Glomerular endothelial cell (primary cell): ENCODE measurements around the gene POLH. TPM values are rescaled to one million over a fixed set of nuclear protein-coding genes. Genes with fewer than 3 reads are reported as not detected.
"Not testable (repeated sequence)": the region's sequence is repeated elsewhere in the genome, so short reads cannot be mapped to it uniquely, and the experiment has no call there.

Source experiments
- DNase-seq: peaks from one replicate; pipeline ENCODE4 v3.0.0-alpha.2; 2011; ENCODE audit warnings: low read depth, low spot score; ENCODE audit errors: extremely low read depth
- total RNA-seq: library from RNA; depleted of rRNA; stranded (reverse); fragments of >200 nt; gene quantifications from 2 replicates; pipeline ENCODE4 v1.2.3, GENCODE V29; 2015

Gene POLH
- total RNA-seq, 1 donor from 2014 or later, result 27.6 TPM

DNA sequence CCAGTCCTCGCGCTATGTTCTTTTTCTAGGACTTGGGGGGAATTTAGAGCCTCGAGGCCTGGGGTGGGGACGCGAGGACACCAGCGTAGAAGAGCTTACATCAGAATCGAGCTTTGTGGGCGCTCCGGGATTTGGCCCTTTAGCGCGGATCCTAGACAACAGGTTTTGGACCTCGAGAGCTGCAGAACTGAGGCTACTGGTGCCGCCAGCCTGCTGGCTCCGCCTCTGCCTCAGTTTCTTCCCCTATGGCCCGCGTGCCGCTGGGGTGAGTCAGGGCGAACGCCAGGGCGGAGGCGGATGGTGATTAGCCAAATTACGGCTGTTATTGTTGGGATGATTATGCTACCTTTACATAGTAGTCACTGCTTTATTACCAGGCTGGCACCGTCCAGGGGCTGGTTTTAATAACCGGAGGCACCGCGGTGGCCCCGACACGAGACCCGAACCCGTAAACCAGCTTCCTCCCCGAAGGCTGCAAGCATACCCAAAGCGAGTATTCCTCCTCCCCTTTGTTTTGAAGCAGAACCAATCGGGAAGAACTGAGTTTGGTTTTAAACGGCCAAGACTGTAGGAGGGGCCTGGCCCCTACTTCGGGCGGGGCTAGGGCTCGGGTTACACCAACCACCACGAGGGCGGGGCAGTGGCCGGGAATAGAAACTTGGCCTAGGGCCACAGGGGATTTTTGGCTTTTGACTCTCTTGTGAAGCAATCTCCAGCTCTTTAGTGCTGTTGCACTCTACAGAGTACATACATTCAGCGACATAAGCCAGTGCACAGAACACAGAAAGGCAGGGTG, 53.7 kb downstream of the POLH start:
- peak; percentile 89 for DNase-seq

DNA sequence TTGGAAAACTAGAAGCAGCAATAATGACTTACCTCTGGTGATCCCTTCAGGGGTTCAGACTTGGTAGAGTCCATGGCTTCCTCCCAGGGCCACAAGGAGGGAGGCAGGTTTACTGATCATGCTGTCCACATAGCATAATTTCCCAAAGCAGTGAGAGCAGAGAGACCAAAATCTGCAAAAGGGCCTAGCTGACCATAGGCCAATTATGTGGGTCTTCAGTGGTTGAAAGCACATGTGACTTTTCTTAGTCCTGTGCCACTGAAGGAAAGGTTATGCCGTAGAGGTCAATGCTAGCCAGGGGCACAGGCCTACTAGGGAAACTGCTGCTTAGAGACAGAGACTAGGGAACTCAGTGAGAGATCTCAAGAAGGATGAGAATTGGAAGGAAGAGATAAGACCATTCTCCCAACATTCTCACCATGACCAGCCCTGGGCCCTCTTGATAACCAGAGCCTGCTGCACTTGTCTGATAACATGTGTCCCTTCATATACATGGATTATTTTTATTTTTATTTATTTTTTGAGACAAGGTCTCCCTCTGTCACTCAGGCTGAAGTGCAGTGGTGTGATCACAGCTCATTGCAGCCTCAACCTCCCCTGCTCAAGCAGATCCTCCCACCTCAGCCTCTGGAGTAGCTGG, 55.1 kb downstream of the POLH start:
- DNase-seq, result no peak

DNA sequence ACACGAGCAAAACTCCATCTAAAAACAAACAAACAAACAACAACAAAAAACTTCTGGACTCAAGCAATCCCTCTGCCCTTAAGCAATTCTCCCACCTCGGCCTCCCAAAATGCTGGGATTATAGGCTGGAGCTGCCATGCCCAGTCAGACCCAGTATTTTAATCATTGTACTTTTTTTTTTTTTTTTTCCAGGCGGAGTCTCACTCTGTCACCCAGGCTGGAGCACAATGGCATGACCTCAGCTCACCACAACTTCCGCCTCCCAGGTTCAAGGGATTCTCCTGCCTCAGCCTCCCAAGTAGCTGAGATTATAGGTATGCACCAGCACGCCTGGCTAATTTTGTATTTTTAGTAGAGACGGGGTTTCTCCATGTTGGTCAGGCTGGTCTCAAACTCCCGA, 57.0 kb downstream of the POLH start:
- not testable (repeated sequence) for DNase-seq

DNA sequence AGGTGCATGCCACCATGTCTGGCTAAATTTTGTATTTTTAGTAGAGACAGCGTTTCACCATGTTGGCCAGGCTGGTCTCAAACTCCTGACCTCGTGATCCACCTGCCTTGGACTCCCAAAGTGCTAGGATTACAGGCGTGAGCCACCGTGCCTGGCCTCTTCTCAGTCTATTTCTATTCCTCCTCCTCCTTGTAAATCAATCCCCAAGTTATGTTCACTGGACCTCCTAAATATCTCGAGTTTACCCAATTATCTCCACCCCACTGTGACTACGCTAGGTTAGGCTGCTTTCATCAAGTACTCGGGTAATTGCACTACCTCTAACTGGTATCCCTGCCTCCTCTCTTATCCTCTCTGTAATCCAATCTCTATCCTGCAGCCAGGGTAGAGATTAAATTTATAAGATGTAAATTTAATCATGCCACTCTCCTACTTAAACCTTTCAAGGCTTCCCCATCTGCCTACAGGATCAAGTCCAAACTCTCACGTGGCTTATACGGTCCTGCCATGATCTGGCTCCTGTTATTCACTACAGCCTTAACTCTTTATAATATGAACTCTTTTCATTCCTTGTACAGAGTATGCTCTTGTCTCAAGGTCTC, 58.8 kb downstream of the POLH start:
- no peak for DNase-seq

DNA sequence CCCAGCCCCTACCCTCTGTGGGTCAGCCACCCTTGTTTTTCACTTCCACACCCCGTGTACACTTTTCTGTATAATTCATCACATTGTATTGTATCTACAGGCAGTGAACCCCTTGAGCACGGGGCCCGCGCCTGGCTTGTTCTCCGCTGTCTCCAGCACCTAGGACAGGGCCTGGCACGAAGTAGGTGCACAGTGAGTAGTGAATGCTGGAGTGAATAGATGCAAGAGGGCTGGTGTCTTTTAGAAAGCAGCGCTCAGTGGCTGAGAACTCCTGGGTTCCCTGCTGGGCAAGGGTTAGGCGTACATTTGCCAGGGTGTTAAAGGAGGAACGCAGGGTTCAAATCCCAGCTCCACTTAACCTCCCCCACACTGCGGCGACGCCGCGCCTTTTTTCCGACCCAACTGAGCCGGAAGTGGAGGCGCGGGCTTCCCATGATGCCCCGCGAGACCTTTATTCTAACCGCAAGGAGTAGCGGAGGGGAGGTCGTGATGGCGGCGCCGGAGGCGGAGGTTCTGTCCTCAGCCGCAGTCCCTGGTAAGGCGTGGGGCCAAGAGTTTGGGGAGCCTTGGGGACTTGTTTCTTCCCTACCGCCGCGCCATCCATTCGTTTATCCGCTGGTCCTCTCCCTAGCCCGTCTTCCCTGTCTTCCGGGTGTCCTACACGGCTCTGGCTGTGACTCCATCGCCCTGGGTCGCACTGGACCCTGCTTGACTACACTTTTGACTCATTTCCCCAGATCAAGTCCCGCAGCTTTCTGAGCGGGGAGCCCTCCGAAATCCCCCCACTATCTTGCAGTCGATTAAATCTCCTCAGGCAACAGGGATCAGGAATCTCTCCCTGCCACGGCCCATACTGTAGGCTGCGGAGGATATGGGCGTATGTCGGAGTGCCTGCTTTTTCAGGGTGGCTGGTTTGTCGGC, 59.7 kb downstream of the POLH start, which contains the start of gene MAD2L1BP:
TSS of gene MAD2L1BP (plus strand) at position 454 of the 921 bp plus-strand sequence. CDS start at position 490, 36 bp downstream.
- DNase-seq, result no peak

DNA sequence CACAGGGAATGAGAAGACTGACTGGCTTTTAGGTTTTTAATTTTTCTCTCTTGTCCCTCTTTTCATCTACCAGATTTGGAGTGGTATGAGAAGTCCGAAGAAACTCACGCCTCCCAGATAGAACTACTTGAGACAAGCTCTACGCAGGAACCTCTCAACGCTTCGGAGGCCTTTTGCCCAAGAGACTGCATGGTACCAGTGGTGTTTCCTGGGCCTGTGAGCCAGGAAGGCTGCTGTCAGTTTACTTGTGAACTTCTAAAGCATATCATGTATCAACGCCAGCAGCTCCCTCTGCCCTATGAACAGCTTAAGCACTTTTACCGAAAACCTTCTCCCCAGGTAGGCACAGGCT, 60.3 kb downstream of the POLH start:
- DNase-seq, result no peak

DNA sequence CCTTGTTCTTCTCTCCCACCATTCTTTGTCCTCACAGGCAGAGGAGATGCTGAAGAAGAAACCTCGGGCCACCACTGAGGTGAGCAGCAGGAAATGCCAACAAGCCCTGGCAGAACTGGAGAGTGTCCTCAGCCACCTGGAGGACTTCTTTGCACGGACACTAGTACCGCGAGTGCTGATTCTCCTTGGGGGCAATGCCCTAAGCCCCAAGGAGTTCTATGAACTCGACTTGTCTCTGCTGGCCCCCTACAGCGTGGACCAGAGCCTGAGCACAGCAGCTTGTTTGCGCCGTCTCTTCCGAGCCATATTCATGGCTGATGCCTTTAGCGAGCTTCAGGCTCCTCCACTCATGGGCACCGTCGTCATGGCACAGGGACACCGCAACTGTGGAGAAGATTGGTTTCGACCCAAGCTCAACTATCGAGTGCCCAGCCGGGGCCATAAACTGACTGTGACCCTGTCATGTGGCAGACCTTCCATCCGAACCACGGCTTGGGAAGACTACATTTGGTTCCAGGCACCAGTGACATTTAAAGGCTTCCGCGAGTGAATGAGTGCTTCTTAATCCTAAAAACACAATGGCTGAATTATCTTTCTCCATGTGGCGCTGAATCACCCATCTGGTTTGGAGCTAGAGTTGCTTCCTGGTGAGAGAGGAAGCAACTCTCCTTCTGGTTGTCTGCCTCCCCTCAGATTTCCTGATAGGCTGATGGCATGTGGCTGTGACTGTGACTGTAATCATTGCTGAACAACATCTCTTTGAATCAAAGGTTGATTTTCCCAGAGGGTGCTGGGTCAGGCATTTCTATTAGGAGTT, 64.2 kb downstream of the POLH start:
- no peak for DNase-seq

DNA sequence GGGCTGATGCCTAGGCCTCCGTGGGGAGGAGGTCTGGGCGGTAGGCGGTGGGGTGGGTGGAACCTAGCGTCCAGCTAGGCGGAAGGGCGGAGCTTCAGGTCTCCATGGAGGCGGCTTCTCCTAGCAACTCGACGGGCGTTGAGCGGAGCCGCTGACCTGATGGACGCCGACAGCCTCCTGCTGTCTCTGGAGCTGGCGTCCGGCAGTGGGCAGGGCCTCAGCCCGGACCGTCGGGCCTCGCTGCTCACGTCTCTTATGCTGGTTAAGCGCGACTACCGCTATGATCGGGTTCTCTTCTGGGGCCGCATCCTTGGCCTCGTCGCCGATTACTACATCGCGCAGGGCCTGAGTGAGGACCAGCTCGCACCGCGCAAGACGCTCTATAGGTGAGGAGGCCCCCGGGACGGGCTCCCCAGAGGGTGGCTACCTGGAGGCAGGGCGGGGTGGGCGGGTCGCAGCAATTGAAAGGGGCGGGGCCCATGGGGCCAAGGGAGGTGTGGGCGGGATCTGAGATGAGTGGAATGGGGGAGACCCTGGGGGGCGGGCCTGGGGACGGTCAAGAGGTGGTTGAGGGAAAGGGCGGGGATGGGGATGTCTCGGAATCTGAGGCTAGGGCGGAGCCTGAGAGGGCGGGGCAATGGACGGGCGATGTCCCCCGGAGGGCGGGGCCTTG, 69.1 kb downstream of the POLH start, which contains the start of gene RSPH9:
TSS of gene RSPH9 (plus strand) at position 97 of the 673 bp plus-strand sequence. CDS start at position 160, 63 bp downstream.
- DNase-seq, result no peak

DNA sequence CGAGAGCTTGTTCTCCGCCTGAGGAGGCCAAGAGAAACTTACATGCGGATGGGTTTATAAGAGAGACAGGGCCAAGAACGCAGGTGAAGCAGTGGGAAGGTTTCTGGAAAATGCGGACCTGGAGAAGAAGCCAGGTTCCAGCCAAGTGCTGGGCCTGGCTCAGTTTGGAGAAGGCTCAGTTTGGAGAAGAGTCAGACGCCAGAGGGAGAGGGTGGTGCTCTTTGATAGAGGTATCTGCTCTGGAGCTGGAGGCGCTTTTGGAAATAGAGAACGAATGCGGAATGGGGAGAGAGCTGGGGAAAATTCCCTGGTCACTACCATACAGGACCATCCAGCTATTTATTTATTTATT, 69.6 kb downstream of the POLH start:
- no peak for DNase-seq

DNA sequence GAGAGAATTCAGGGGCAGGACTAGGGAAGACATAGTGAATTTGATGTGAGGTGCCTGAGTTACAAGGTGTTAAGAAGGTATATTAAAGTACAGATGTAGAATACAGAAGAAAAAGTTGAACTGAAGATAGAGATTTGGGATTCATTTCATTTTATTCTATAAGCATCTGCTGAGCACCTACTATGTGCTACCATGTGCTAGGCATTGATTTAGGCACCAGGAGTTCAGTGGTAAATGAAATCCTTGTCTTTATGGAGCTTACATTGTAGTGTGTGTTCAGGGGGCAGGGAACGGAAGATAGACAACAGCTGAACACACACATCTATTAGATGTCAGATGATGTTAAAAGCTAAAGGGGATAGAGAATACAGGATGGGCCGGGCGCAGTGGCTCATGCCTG, 71.6 kb downstream of the POLH start:
- no peak for DNase-seq

DNA sequence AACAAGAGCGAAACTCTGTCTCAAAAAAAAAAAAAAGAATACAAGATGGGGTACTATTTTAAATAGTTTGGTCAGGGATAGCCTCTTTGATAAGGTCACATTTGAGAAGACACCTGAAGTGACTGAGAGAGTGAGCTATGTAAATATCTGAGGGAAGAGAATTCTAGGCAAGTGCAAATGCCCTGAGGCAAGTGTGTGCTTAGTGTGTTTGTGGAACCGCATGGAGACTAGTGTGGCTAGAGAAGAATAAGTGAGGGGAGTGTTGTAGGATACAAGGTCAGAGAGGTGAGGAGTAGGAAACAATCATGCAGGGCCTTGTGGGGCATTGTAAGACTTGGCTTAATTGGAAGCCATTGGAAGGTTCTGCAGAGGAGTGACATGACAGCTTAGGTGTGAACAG, 72.3 kb downstream of the POLH start:
- no peak for DNase-seq

DNA sequence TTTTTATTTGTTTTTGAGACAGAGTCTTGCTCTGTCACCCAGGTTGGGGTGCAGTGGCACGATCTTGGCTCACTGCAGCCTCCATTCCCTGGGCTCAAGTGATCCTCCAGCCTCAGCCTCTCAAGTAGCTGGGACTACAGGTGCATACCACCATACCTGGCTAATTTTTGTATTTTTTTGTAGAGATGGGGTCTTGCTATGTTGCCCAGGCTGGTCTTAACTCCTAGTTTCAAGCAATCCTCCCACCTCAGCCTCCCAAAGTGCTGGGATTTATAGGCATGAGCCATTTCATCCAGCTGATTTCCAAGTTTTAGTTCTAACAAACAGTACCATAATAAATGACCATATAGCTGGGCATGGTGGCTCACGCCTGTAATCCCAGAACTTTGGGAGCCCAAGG, 76.8 kb downstream of the POLH start:
- DNase-seq, result not testable (repeated sequence)

DNA sequence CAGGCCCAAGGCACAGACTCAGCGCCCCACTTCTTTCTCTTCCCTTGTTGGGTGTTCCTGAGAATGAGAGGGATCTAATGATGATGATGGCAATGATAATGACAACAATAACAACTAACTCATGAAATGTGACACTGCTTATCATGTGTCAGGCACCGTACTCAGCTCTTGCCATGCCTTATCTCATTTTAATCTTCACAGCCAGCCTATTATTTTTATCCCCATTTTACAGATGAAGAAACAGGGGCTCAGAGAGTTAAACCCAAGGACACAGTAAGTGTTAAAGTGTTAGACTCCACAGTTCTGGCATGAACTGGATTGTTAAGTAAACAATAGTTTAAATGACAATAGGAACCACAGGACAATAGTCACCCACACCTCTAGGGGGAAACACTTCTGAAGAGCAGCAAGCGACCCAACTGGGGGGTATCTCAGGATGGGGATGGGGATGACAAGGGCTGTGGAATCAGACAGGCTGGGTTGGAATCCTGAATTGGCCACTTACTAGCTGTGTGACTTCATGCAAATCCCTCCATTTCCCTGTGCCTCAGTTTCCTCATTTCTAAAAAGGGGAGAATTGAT, 81.3 kb downstream of the POLH start:
- DNase-seq, result no peak

DNA sequence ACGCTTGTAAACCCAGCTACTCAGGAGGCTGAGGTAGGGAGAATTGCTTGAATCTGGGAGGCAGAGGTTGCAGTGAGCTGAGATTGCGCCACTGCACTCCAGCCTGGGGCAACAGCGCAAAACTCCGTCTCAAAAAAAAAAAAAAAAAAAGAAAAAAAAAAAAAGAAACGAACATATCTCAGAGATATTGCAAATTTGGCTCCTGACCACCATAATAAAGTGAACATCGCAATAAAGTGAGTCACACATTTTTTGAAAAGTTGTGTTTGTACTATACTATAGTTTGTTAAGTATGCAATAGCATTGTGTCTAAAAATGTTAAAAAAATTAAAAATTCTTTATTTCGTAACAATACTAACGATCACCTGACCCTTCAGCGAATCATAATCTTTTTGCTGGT, 82.2 kb downstream of the POLH start:
- DNase-seq, result no peak

DNA sequence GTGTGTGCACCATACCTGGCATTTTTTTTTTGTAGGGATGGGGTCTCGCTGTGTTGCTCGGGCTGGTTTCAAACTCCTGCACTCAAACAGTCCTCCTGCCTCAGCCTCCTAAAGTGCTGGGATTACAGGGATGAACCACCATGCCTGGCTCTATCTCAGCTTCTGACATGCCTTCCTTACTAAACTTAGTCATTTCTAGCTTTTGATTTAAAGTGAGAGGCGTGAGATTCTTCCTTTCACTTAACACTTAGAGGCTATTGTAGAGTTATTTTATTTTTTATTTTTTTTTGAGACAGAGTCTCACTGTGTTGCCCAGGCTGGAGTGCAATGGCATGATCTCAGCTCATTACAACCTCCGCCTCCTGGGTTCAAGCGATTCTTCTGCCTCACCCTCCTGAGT, 87.0 kb downstream of the POLH start:
- not testable (repeated sequence) for DNase-seq
